MCF 10A (cell line): ENCODE data around the gene XCL2. TPM values are rescaled to one million over a fixed set of nuclear protein-coding genes. Genes with fewer than 3 reads are reported as not detected.
"Not testable (repeated sequence)": the region's sequence is repeated elsewhere in the genome, so short reads cannot be mapped to it uniquely, and the experiment has no call there.

Source experiments
- BruUV-seq: library from RNA; stranded (reverse); fragments of 400-500 nt; replicated peaks from 2 replicates; lab custom pipeline; 2021; lab: Mats Ljungman, UMichigan
- CTCF ChIA-PET: fragments of 300-600 bp; sonication (Branson Sonifier 250); formaldehyde crosslinking; extraction: SDS; loops from one replicate; lab custom pipeline; 2021; ENCODE audit warnings: antibody characterized with exemption, inconsistent platforms; lab: Yijun Ruan, JAX
- POLR2A ChIA-PET: fragments of 300-600, 350-650 bp; sonication (Branson Sonifier 250); formaldehyde crosslinking; extraction: SDS; loops from one replicate; lab custom pipeline; 2020; ENCODE audit warnings: antibody characterized with exemption, inconsistent platforms; lab: Yijun Ruan, JAX
- DNase-seq: peaks from one replicate; pipeline ENCODE4 v3.0.0-alpha.2; 2018; ENCODE audit not compliant: unreplicated experiment
- H3K27ac Mint-ChIP-seq: one replicate; pipeline ENCODE4 v1.8.0; 2022; ENCODE audit warnings: mild to moderate bottlenecking, low read depth, mixed read lengths; ENCODE audit not compliant: unreplicated experiment
- H3K27me3 Mint-ChIP-seq: one replicate; pipeline ENCODE4 v1.8.0; 2022; ENCODE audit warnings: mixed read lengths; ENCODE audit not compliant: insufficient read depth, unreplicated experiment
- H3K36me3 Mint-ChIP-seq: one replicate; pipeline ENCODE4 v1.8.0; 2022; ENCODE audit warnings: mild to moderate bottlenecking, moderate library complexity, mixed read lengths; ENCODE audit not compliant: insufficient read depth, unreplicated experiment
- H3K4me1 Mint-ChIP-seq: one replicate; pipeline ENCODE4 v1.8.0; 2022; ENCODE audit warnings: mixed read lengths; ENCODE audit not compliant: insufficient read depth, unreplicated experiment
- H3K4me3 Mint-ChIP-seq: one replicate; pipeline ENCODE4 v1.8.0; 2022; ENCODE audit warnings: mild to moderate bottlenecking, moderate library complexity, mixed read lengths; ENCODE audit not compliant: unreplicated experiment
- H3K9me3 Mint-ChIP-seq: one replicate; pipeline ENCODE4 v1.8.0; 2022; ENCODE audit warnings: mixed read lengths; ENCODE audit not compliant: unreplicated experiment
- CTCF ChIP-seq: fragments of 200-600 bp; IDR thresholded peaks from one replicate; pipeline ENCODE4 v1.8.0; 2022; ENCODE audit warnings: antibody characterized with exemption, mild to moderate bottlenecking; ENCODE audit not compliant: unreplicated experiment
- intact Hi-C: fragments of 100-400 bp; cut with micrococcal nuclease; formaldehyde crosslinking; loops from 2 replicates; pipeline ENCODE4 v1.14.1; 2022
- total RNA-seq: library from RNA; stranded (reverse); gene quantifications from 2 replicates; pipeline ENCODE4 v1.2.3, GENCODE V29; 2022

XCL2 gene
- total RNA-seq, 1 experiment from 2014 or later = not detected

- Mint-ChIP-seq H3K4me3 (no peak overlapping the region), H3K4me1 (peaks cover 12% of the 10 kb centered on the region), H3K27me3 (peaks cover 10% of the 10 kb centered on the region), H3K36me3 (no peaks in the 10 kb centered on the region), H3K27ac (no peak overlapping the region), H3K9me3 (no peaks in the 10 kb centered on the region)
- ChIA-PET CTCF (interaction anchor here (4.0 to 10.7 kb wide), 2 partner anchors 141 to 240 kb away, joined by 22 to 99 read pairs; no protein-coding TSS in a partner anchor), POLR2A (interaction anchor here (0.5 to 1.3 kb wide), 2 partner anchors 239 to 796 kb away, joined by 3 read pairs; no protein-coding TSS in a partner anchor)
- intact Hi-C loops = no loop called here
- no peak for DNase-seq
- no peak for TF ChIP-seq CTCF
- no TSS peak for BruUV-seq
These were observed 38.2 kb upstream of the XCL2 start for GRCh38 chr1:168581817-168582572.

DNA sequence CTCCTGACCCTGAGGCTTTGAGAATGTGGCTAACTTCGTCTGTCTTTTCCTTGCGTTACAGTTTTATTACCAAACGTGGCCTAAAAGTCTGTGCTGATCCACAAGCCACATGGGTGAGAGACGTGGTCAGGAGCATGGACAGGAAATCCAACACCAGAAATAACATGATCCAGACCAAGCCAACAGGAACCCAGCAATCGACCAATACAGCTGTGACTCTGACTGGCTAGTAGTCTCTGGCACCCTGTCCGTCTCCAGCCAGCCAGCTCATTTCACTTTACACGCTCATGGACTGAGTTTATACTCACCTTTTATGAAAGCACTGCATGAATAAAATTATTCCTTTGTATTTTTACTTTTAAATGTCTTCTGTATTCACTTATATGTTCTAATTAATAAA, 37.2 kb upstream of the XCL2 start:
- H3K36me3 Mint-ChIP-seq, H3K27me3 Mint-ChIP-seq, H3K4me3 Mint-ChIP-seq, H3K9me3 Mint-ChIP-seq, POLR2A ChIA-PET, intact Hi-C loops, BruUV-seq, H3K27ac Mint-ChIP-seq, DNase-seq: not testable (repeated sequence)
- CTCF ChIA-PET = interaction anchor here (10.7 kb wide), 1 partner anchor 239 kb away, joined by 99 read pairs; no protein-coding TSS in a partner anchor
- H3K4me1 Mint-ChIP-seq = peaks cover 12% of the 10 kb centered on the region

GRCh38 chr1:168580290-168580689, 36.5 kb upstream of the XCL2 start:
- H3K27ac Mint-ChIP-seq, H3K27me3 Mint-ChIP-seq, H3K36me3 Mint-ChIP-seq, DNase-seq, H3K4me1 Mint-ChIP-seq, H3K4me3 Mint-ChIP-seq, intact Hi-C loops, H3K9me3 Mint-ChIP-seq, POLR2A ChIA-PET, BruUV-seq: not testable (repeated sequence)
- CTCF ChIA-PET = interaction anchor here (10.7 kb wide), 1 partner anchor 238 kb away, joined by 99 read pairs; no protein-coding TSS in a partner anchor

GRCh38 chr1:168578531-168579185, 34.9 kb upstream of the XCL2 start:
- DNase-seq, H3K4me1 Mint-ChIP-seq, H3K9me3 Mint-ChIP-seq, H3K4me3 Mint-ChIP-seq, intact Hi-C loops, H3K36me3 Mint-ChIP-seq, H3K27me3 Mint-ChIP-seq, H3K27ac Mint-ChIP-seq, BruUV-seq: not testable (repeated sequence)
- POLR2A ChIA-PET = interaction anchor here (0.9 to 1.5 kb wide), 2 partner anchors 235 to 237 kb away, joined by 3 read pairs; no protein-coding TSS in a partner anchor
- CTCF ChIA-PET = interaction anchor here (0.6 to 10.7 kb wide), 6 partner anchors 24 to 1521 kb away, joined by 3 to 99 read pairs (median 4); no protein-coding TSS in a partner anchor

GRCh38 chr1:168576245-168576688, 32.5 kb upstream of the XCL2 start, which contains the start of gene XCL1:
Gene XCL1, plus strand, starts transcription at chr1:168576605. Its CDS starts 33 bp downstream, at chr1:168576638.
- H3K4me3 Mint-ChIP-seq, H3K9me3 Mint-ChIP-seq, BruUV-seq, H3K36me3 Mint-ChIP-seq, H3K4me1 Mint-ChIP-seq, POLR2A ChIA-PET, H3K27ac Mint-ChIP-seq, intact Hi-C loops, DNase-seq: not testable (repeated sequence)
- peaks cover 27% of the 10 kb centered on the region for H3K27me3 Mint-ChIP-seq
- CTCF ChIA-PET = interaction anchor here (2.6 to 10.7 kb wide), 2 partner anchors 233 to 234 kb away, joined by 25 to 99 read pairs; no protein-coding TSS in a partner anchor
